Ishikawa (cell line): ENCODE measurements around the gene LMAN2L.

ENCODE experiments used
- CEBPB ChIP-seq: IDR thresholded peaks from 2 replicates; pipeline ENCODE4 v1.6.1; 2012
- CREB1 ChIP-seq: IDR thresholded peaks from 2 replicates; pipeline ENCODE4 v1.6.1; 2012; ENCODE audit warnings: low read depth
- EGR1 ChIP-seq: IDR thresholded peaks from 2 replicates; pipeline ENCODE4 v1.6.1; 2012
- EP300 ChIP-seq: IDR thresholded peaks from 2 replicates; pipeline ENCODE4 v1.6.1; 2012; ENCODE audit warnings: borderline replicate concordance
- FOXM1 ChIP-seq: IDR thresholded peaks from 2 replicates; pipeline ENCODE4 v1.6.1; 2012; ENCODE audit warnings: low read depth, borderline replicate concordance
- NFIC ChIP-seq: IDR thresholded peaks from 2 replicates; pipeline ENCODE4 v1.6.1; 2012
- RAD21 ChIP-seq: IDR thresholded peaks from 2 replicates; pipeline ENCODE4 v1.6.1; 2012; ENCODE audit warnings: low read depth
- TAF1 ChIP-seq: IDR thresholded peaks from 2 replicates; pipeline ENCODE4 v1.6.1; 2012; ENCODE audit warnings: low read depth, mild to moderate bottlenecking
- TCF12 ChIP-seq: IDR thresholded peaks from 2 replicates; pipeline ENCODE4 v1.6.1; 2012; ENCODE audit warnings: low read depth
- TEAD4 ChIP-seq: IDR thresholded peaks from 2 replicates; pipeline ENCODE4 v1.6.1; 2012
- YY1 ChIP-seq: IDR thresholded peaks from 2 replicates; pipeline ENCODE4 v1.6.1; 2012; ENCODE audit warnings: low read depth
- ZBTB7A ChIP-seq: IDR thresholded peaks from 2 replicates; pipeline ENCODE4 v1.6.1; 2012; ENCODE audit warnings: low read depth
- TF ChIP-seq, protein P1 (sequence below): IDR thresholded peaks from 2 replicates; pipeline ENCODE4 v1.6.1; 2012
- TF ChIP-seq, protein P2 (sequence below): IDR thresholded peaks from 2 replicates; pipeline ENCODE4 v1.6.1; 2012
- TF ChIP-seq, protein P3 (sequence below): IDR thresholded peaks from 2 replicates; pipeline ENCODE4 v1.6.1; 2012; ENCODE audit warnings: low read depth, mild to moderate bottlenecking

Gene LMAN2L

DNA sequence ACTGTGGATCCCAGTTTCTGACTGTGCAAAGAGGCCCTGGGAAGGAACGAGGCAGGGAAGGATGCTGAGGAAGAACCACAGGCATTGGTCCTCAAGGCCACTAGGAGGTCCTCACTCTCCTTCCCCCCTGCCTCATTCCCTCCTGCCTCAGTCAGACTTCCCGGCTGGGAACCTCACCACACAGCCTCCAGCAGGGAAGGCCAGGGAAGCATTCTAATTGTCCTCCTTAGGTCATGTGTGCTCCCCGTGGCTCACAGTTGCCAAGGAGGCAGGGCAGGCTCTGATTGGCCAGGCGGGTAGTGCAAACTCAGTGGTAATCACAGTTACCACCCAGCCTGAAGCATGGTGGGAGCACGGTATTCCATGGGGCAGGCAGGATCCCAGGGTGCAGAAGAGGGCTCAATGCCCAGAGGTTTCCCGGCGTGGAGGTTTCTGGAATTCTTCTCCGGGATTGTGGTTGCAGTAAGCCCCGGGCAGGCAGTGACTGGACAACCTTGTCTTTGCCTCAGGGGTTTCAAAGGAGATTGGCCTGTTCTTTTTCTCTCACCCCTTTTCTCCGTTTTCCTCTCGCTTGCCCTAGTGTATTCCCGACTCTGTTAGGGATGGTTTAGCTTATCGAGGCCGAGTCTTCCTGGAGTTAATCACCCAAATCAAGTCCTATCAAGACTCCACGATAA is 70.2 kb downstream of the LMAN2L start:
- TF ChIP-seq, protein P1, sequence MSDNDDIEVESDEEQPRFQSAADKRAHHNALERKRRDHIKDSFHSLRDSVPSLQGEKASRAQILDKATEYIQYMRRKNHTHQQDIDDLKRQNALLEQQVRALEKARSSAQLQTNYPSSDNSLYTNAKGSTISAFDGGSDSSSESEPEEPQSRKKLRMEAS, result no peak
- TF ChIP-seq, protein P2, sequence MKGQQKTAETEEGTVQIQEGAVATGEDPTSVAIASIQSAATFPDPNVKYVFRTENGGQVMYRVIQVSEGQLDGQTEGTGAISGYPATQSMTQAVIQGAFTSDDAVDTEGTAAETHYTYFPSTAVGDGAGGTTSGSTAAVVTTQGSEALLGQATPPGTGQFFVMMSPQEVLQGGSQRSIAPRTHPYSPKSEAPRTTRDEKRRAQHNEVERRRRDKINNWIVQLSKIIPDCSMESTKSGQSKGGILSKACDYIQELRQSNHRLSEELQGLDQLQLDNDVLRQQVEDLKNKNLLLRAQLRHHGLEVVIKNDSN, result peak; percentile 34
- TF ChIP-seq CREB1, result no peak
- no peak for TF ChIP-seq CEBPB
- no peak for TF ChIP-seq RAD21

DNA sequence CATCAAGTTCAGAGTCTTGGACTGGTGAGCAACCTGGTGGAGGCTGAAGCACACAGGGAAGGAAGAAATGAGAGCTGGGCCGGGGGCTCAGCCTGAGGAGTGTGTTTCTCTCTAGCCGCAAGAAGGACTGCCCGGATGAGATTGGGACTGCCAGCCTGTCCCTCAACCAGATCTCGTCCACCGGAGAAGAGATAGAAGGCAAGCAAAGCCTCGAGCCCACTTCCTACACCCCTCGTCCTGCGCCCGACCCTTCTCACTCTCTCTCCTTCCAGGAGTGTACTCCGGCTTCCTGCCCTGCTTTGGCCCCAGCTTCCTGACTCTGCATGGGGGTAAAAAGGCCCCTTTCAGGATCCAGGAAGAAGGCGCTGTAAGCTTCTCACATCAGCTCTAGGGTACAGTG is 71.1 kb downstream of the LMAN2L start:
- TF ChIP-seq ZBTB7A, result no peak

DNA sequence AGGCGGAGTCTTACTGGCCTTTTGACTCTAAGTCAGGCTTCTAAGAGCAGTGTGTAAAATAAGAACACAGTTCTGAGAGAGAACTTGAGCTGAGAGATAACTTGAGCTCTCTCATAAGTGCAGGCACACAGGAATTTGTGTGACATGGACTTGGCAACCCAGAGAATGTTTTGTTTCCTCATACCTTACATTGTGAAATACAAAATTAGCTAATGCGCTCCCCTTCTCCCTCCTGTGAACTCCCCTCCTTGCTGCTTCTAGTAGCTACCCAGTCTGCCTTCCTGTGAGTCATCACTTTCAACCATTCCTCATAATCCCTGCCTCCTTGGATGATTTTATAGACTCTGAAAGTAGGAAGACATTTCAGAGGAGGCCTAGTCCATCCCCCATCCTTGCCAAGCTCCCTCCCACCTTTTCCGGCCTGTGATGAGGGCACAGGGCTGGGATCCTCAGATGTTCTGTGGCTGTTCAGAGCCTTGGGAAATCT is 74.7 kb downstream of the LMAN2L start:
- TF ChIP-seq RAD21 (no peak), CEBPB (peak; percentile 42; the same call in 1 of the 2 replicates)

DNA sequence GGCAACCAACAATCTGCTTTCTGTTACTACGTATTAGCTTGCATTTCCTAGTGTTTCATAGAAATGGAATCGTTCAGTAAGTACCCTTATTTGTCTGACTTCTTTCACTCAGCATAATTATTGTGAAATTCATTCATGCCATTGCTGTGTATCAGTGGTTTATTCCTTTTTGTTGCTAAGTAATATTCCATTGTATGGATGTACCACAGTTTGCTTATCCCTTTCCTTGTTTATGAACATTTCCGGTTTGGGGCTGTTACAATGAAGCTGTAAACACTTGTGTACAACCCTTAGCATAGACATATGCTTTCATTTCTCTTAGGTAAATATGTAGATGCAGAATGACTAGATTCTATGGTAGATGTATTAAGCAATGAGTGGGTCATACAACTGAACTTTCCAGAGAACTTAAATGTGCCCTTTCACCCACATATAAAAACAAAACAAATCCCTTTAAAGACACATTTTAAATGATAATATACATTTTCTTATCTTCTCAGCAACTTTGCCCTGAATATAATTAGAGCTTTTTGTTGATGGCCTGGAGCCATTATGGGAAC is 75.4 kb downstream of the LMAN2L start:
- TF ChIP-seq, protein P3, sequence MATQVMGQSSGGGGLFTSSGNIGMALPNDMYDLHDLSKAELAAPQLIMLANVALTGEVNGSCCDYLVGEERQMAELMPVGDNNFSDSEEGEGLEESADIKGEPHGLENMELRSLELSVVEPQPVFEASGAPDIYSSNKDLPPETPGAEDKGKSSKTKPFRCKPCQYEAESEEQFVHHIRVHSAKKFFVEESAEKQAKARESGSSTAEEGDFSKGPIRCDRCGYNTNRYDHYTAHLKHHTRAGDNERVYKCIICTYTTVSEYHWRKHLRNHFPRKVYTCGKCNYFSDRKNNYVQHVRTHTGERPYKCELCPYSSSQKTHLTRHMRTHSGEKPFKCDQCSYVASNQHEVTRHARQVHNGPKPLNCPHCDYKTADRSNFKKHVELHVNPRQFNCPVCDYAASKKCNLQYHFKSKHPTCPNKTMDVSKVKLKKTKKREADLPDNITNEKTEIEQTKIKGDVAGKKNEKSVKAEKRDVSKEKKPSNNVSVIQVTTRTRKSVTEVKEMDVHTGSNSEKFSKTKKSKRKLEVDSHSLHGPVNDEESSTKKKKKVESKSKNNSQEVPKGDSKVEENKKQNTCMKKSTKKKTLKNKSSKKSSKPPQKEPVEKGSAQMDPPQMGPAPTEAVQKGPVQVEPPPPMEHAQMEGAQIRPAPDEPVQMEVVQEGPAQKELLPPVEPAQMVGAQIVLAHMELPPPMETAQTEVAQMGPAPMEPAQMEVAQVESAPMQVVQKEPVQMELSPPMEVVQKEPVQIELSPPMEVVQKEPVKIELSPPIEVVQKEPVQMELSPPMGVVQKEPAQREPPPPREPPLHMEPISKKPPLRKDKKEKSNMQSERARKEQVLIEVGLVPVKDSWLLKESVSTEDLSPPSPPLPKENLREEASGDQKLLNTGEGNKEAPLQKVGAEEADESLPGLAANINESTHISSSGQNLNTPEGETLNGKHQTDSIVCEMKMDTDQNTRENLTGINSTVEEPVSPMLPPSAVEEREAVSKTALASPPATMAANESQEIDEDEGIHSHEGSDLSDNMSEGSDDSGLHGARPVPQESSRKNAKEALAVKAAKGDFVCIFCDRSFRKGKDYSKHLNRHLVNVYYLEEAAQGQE, result no peak
- TF ChIP-seq ZBTB7A, result no peak

DNA sequence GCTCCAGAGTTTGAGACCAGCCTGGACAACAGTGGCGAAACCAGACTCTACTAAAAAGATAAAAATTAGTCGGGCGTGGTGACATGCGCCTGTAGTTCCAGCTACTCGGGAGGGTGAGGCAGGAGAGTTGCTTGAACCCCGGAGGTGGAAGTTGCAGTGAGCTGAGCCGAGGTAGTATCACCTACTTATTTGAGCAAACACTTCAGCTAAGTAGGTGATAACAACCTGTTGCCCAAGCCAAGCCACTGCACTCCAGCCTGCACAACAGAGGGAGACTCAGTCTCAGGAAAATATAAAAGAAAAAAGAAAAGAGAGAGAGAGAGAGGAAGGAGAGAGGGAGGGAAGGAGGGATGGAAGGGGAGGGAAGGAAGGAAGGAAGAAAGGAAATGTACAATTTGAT is 76.0 kb downstream of the LMAN2L start:
- TF ChIP-seq, protein P2, result no peak
- TF ChIP-seq CREB1 (no peak), YY1 (no peak), TAF1 (no peak), TEAD4 (no peak), TCF12 (no peak), EP300 (no peak), CEBPB (no peak), FOXM1 (no peak), EGR1 (no peak), ZBTB7A (no peak)
- TF ChIP-seq, protein P3, result no peak
- TF ChIP-seq, protein P1, result no peak

DNA sequence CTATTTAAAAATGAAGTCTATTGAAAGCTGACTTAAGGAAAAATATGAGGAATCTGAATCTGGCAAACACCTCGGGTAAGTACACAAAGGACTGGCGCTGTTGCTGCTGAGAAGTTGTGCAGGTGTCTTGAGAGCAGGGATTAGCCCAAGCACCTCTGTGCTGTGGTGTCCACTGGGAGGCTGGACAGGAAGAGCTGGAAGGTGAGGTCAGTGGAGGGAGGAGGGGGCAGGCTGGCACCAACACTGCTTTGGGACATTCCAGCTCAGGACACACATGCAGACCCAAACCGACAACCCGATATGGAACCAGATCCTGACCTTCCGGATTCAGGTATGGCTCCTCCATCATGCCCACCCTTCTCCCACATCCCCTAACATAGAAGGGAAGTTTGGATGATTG is 76.7 kb downstream of the LMAN2L start:
- TF ChIP-seq EGR1, result no peak
- TF ChIP-seq CREB1, result no peak
- TF ChIP-seq ZBTB7A, result no peak
- TF ChIP-seq EP300, result no peak
- TF ChIP-seq, protein P3, result no peak
- TF ChIP-seq TAF1, result no peak
- no peak for TF ChIP-seq YY1
- no peak for TF ChIP-seq FOXM1
- TF ChIP-seq TEAD4, result no peak
- TF ChIP-seq NFIC, result no peak
- TF ChIP-seq, protein P1, result no peak
- TF ChIP-seq, protein P2, result no peak
- TF ChIP-seq RAD21, result no peak
- TF ChIP-seq CEBPB, result no peak
- no peak for TF ChIP-seq TCF12
